ENCODE data around the gene LILRB3. TPM values are rescaled to one million over a fixed set of nuclear protein-coding genes. Genes with fewer than 3 reads are reported as not detected.
A peak's percentile ranks its signal among the peaks of the same experiment; 100 is the strongest.
"Not testable (repeated sequence)": the region's sequence is repeated elsewhere in the genome, so short reads cannot be mapped to it uniquely, and the experiment has no call there.

Gene LILRB3
- total and polyA plus RNA-seq, 10 donors, result 6.4 to 443 (median 89.9) TPM

DNA sequence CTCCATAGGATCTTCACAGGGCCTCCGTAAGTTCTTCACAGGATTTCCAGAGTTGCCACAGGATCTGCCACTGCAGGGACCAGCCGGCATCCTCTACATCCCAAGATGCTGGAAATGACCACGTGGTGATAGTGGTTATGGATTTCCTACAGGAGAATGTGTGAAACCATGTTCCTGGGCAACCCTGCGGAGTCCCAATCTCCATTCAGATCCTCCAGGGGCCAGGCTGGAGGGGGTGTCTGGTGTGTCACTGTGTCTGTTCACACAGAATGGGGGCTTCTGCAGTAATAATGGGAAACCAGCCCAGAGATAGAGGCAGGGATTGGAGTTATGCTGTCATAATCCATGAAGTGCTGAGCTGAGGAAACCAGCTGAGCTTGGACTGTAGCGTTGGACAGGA, 11.1 kb upstream of the LILRB3 start:
- WGBS, 5 donors, result 3 to 82% (median 81%) methylated on average over 5 of the region's 5 CpGs
- Histone ChIP-seq H3K27me3 (replicated peaks in 1 of 7) (peaks cover 0 to 22% (median 0%) of the 10 kb centered on the region in 7 donors), H3K9me3 (no peaks in the 10 kb centered on the region), H3K4me1 (peaks cover 0 to 14% (median 7%) of the 10 kb centered on the region in 6 donors), H3K4me3 (no peak overlapping the region), H3K27ac (peak overlapping the region in 2 of 8 donors; percentile 13 to 39), H3K36me3 (peaks cover 0 to 34% (median 0%) of the 10 kb centered on the region in 6 donors)
- intact Hi-C loops (cut with DNase I; ENCODE audit: low total_unique reads), result loop anchor here (5.0 kb wide), 1 partner anchor 67 kb away; no protein-coding TSS in a partner anchor
- no peak for TF ChIP-seq POLR2A (IDR thresholded peaks at IDR 0.05)
- TF ChIP-seq, protein P1, sequence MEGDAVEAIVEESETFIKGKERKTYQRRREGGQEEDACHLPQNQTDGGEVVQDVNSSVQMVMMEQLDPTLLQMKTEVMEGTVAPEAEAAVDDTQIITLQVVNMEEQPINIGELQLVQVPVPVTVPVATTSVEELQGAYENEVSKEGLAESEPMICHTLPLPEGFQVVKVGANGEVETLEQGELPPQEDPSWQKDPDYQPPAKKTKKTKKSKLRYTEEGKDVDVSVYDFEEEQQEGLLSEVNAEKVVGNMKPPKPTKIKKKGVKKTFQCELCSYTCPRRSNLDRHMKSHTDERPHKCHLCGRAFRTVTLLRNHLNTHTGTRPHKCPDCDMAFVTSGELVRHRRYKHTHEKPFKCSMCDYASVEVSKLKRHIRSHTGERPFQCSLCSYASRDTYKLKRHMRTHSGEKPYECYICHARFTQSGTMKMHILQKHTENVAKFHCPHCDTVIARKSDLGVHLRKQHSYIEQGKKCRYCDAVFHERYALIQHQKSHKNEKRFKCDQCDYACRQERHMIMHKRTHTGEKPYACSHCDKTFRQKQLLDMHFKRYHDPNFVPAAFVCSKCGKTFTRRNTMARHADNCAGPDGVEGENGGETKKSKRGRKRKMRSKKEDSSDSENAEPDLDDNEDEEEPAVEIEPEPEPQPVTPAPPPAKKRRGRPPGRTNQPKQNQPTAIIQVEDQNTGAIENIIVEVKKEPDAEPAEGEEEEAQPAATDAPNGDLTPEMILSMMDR (IDR thresholded peaks at IDR 0.05 in 8 of 11, conservative IDR thresholded peaks at IDR 0.05 in 3 of 11), result no peak
- TF ChIP-seq POLR2AphosphoS5 (IDR thresholded peaks at IDR 0.05), result no peak
- peak; percentile 19 for DNase-seq

DNA sequence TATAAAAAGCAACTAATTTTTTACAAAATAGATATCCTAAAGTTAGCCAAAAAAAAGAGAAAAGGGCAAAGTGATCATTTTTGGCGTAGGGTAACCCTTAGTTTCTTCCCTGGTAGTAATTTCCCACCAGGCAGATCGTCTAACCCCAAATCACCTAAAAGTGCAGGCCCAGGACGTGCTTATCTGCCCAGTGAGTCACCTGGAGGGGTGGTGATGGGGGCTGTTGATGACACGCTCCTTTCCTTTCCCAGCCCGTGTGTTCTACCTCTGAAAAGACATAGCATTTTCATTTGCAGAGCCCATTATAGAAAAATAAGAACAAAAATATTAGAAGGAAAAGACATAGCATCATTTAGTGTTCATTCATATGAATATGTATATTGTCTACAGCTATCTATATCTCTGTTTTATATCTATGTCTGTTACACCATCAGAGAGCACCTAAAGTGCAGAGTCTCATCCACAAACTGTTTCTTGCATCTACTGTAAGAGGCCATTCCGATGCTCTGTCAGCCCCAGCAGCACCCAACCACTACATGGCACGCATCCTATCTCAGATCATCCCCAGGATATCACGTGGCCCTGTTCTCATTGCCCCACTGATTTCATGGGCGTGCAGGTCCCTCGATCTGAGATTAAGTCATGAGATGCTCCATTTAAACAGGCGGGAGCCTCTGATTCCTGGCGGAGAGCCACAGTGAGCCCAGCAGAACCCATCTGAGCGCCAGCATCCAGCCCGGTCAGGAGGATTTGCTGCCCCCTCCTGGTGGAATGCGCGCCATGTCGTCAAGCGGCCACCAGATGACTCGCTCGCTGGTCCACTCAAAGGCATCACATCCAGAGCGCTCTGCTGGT, 8.5 kb upstream of the LILRB3 start:
- WGBS, 5 donors, result 24 to 29% (median 26%) methylated on average over 21 of the region's 21 CpGs
- TF ChIP-seq POLR2A (IDR thresholded peaks at IDR 0.05) (no peak), POLR2AphosphoS5 (IDR thresholded peaks at IDR 0.05) (peak; percentile 71 to 83 (median 77))
- TF ChIP-seq, protein P1 (IDR thresholded peaks at IDR 0.05 in 8 of 11, conservative IDR thresholded peaks at IDR 0.05 in 3 of 11), result peak; percentile 89 to 98 (median 94)
- H3K36me3 ChIP-seq, result peaks cover 0 to 9% (median 0%) of the 10 kb centered on the region in 6 donors
- peaks cover 0 to 21% (median 0%) of the 10 kb centered on the region in 7 donors for H3K27me3 ChIP-seq (replicated peaks in 1 of 7)
- H3K4me3 ChIP-seq, result no peak overlapping the region
- intact Hi-C loops (cut with DNase I; ENCODE audit: low total_unique reads), result loop anchor here (5.0 kb wide), 1 partner anchor 64 kb away; no protein-coding TSS in a partner anchor
- peak overlapping the region in 1 of 8 donors; percentile 47 for H3K27ac ChIP-seq
- no peaks in the 10 kb centered on the region for H3K9me3 ChIP-seq
- DNase-seq, result peak; percentile 96
- H3K4me1 ChIP-seq, result peaks cover 0 to 14% (median 7%) of the 10 kb centered on the region in 6 donors

DNA sequence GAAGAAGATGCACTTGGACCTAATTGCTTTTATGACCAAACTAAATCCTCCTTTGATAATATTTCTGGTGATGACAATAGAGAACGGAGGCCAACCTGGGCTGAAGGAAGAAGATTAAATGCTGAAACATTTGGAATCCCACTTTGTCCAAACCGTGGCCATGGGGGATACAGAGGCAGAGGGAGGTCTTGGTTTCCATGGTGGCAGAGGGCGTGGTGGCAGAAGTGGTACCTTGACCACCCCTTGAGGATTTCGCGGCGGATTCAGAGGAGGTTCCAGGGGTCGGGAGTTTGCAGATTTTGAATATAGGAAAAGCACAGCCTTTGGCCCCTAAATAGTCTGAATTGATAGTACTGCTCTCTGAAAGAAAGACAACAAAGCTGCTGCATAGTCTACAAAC, 7.2 kb upstream of the LILRB3 start:
- WGBS, 5 donors, result 80 to 90% (median 84%) methylated on average over 7 of the region's 7 CpGs
- peak; percentile 28 for DNase-seq
- no peaks in the 10 kb centered on the region for H3K9me3 ChIP-seq
- peaks cover 0 to 21% (median 0%) of the 10 kb centered on the region in 7 donors for H3K27me3 ChIP-seq (replicated peaks in 1 of 7)
- no peak overlapping the region for H3K27ac ChIP-seq
- H3K4me1 ChIP-seq, result peaks cover 0 to 14% (median 7%) of the 10 kb centered on the region in 6 donors
- H3K36me3 ChIP-seq, result no peaks in the 10 kb centered on the region
- intact Hi-C loops (cut with DNase I; ENCODE audit: low total_unique reads), result loop anchor here (5.0 kb wide), 1 partner anchor 63 kb away; no protein-coding TSS in a partner anchor
- no peak overlapping the region for H3K4me3 ChIP-seq
- TF ChIP-seq POLR2AphosphoS5 (IDR thresholded peaks at IDR 0.05) (no peak), POLR2A (IDR thresholded peaks at IDR 0.05) (no peak)
- TF ChIP-seq, protein P1 (IDR thresholded peaks at IDR 0.05 in 8 of 11, conservative IDR thresholded peaks at IDR 0.05 in 3 of 11), result no peak

DNA sequence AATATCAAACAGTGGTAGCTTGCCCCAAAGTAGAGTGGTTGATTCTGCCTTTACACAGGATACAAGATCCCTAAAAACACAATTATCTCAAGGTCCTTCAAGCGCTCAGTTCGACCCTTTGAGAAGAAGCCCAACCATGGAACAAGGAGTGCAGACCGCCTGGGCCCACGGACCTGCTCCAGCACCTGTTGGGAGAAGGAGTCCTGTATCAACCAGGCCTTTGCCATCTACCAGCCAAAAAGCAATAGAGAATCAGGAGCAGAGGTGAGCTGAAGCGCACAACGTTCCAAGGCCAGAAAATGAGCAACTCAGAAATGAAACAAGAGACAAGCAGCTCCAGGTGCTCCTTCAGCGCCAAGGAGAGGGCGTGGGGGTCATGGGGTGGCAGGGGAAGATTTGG, 6.3 kb upstream of the LILRB3 start:
- no peak overlapping the region for H3K27ac ChIP-seq
- intact Hi-C loops (cut with DNase I; ENCODE audit: low total_unique reads), result no loop called here
- no peaks in the 10 kb centered on the region for H3K9me3 ChIP-seq
- no peaks in the 10 kb centered on the region for H3K36me3 ChIP-seq
- H3K27me3 ChIP-seq (replicated peaks in 1 of 7), result peaks cover 0 to 20% (median 0%) of the 10 kb centered on the region in 7 donors
- no peak for DNase-seq
- TF ChIP-seq, protein P1 (IDR thresholded peaks at IDR 0.05 in 8 of 11, conservative IDR thresholded peaks at IDR 0.05 in 3 of 11), result no peak
- TF ChIP-seq POLR2A (IDR thresholded peaks at IDR 0.05) (no peak), POLR2AphosphoS5 (IDR thresholded peaks at IDR 0.05) (no peak)
- peaks cover 0 to 14% (median 7%) of the 10 kb centered on the region in 6 donors for H3K4me1 ChIP-seq
- H3K4me3 ChIP-seq, result no peak overlapping the region
- 85 to 90% (median 88%) methylated on average over 8 of the region's 8 CpGs for WGBS, 5 donors

DNA sequence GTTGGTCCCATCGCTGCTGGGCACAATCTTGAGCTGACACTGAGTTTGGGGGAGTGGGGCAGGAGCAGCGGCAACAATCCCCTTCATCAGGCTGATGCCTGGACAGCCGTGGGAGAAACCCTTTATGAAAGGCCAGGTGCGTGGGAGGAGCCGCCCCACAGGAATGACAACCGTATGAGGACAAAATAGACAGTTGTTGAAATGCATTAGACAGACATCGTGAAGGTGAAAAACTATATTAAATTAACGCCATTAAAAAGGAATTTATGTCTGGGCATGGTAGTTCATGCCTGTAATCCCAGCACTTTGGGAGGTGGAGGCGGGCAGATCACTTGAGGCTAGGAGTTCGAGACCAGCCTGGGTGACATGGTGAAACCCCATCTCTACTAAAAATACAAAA, 1.8 kb upstream of the LILRB3 start:
- not testable (repeated sequence) for H3K27ac ChIP-seq

DNA sequence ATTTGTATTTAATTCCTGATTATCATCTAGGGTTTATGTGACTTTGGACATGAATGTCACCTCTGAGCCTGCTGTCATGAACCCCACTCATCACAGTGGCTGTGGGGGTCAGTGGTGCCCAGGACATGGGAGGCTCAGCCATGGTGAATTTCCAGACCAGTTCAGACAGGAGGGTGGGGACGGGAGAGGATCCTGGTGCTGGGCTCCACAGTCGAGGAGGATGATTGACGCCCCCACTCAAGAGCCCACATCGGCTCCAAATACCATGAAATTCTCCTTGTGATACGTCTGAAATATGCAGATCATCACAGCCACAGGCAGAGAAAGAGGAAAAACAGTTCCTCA, 1.1 kb upstream of the LILRB3 start:
- Histone ChIP-seq H3K4me1 (peaks cover 0 to 27% (median 0%) of the 10 kb centered on the region in 6 donors), H3K27me3 (replicated peaks in 1 of 7) (peaks cover 0 to 23% (median 0%) of the 10 kb centered on the region in 7 donors), H3K27ac (peak overlapping the region in 5 of 8 donors; percentile 43 to 94 (median 88))
- H3K9me3 ChIP-seq; H3K36me3 ChIP-seq; H3K4me3 ChIP-seq; DNase-seq; intact Hi-C loops (cut with DNase I; ENCODE audit: low total_unique reads): not testable (repeated sequence)
- WGBS, 5 donors, result 45 to 64% (median 63%) methylated on average over 4 to 5 of the region's 5 CpGs

More for the DNA sequence above, 1.8 kb upstream of the LILRB3 start:
- H3K36me3 ChIP-seq; H3K4me3 ChIP-seq; intact Hi-C loops (cut with DNase I; ENCODE audit: low total_unique reads); H3K9me3 ChIP-seq; DNase-seq: not testable (repeated sequence)
- WGBS, 5 donors, result 81 to 88% (median 84%) methylated on average over 9 to 10 of the region's 10 CpGs
- H3K27me3 ChIP-seq (replicated peaks in 1 of 7), result peaks cover 0 to 23% (median 0%) of the 10 kb centered on the region in 7 donors
- H3K4me1 ChIP-seq, result peaks cover 0 to 20% (median 0%) of the 10 kb centered on the region in 6 donors

Data from spleen (tissue), 11 donors.